ENCODE measurements around the gene CCNI2. TPM values are rescaled to one million over a fixed set of nuclear protein-coding genes. Genes with fewer than 3 reads are reported as not detected.

The CCNI2 gene
- total RNA-seq, 1 experiment from 2014 or later: 1.7 TPM

- TF ChIP-seq CDX4 (CRISPR knock-in tag; IDR thresholded peaks at IDR 0.05; ENCODE audit: borderline replicate concordance): no peak
Measured at GRCh38 chr5:132773601-132774355, 26.6 kb downstream of the CCNI2 start (continued).

GRCh38 chr5:132774406-132774805 is 27.2 kb downstream of the CCNI2 start:
- TF ChIP-seq KAT7 (CRISPR knock-in tag; IDR thresholded peaks at IDR 0.05; ENCODE audit: borderline replicate concordance) (no peak), FOXP1 (CRISPR knock-in tag; IDR thresholded peaks at IDR 0.05; ENCODE audit: borderline replicate concordance) (no peak), NFATC4 (CRISPR knock-in tag; IDR thresholded peaks at IDR 0.05) (no peak), SP1 (CRISPR knock-in tag; conservative IDR thresholded peaks at IDR 0.05) (no peak), OVOL2 (CRISPR knock-in tag; IDR thresholded peaks at IDR 0.05; ENCODE audit: borderline replicate concordance) (no peak), TEAD4 (CRISPR knock-in tag; IDR thresholded peaks at IDR 0.05) (no peak), ZNF219 (CRISPR knock-in tag; IDR thresholded peaks at IDR 0.05; ENCODE audit: borderline replicate concordance) (no peak), ATF6 (CRISPR knock-in tag; IDR thresholded peaks at IDR 0.05) (no peak), FOXK1 (CRISPR knock-in tag; IDR thresholded peaks at IDR 0.05) (no peak), ZNF423 (CRISPR knock-in tag; IDR thresholded peaks at IDR 0.05) (no peak), NR3C1 (CRISPR knock-in tag; conservative IDR thresholded peaks at IDR 0.05; ENCODE audit: low read depth) (no peak), JUN (CRISPR knock-in tag; IDR thresholded peaks at IDR 0.05) (no peak), CREB1 (CRISPR knock-in tag; IDR thresholded peaks at IDR 0.05) (no peak), ZMAT4 (CRISPR knock-in tag; IDR thresholded peaks at IDR 0.05) (no peak), ZNF263 (CRISPR knock-in tag; IDR thresholded peaks at IDR 0.05; ENCODE audit: low read depth) (no peak), GTF2I (CRISPR knock-in tag; conservative IDR thresholded peaks at IDR 0.05) (no peak)
- Mint-ChIP-seq H3K27ac (no peak overlapping the region), H3K4me3 (no peak overlapping the region), H3K36me3 (no peaks in the 10 kb centered on the region), H3K4me1 (peaks cover 39% of the 10 kb centered on the region), H3K27me3 (ENCODE audit: low read depth) (peaks cover 34% of the 10 kb centered on the region), H3K9me3 (no peaks in the 10 kb centered on the region)
- no peak for DNase-seq (ENCODE audit: low spot score)
- ATAC-seq: no peak
- ChIA-PET CTCF (interaction anchor here (2.3 to 4.5 kb wide), 2 partner anchors 33 to 45 kb away, joined by 7 to 25 read pairs; no protein-coding TSS in a partner anchor), POLR2A (interaction anchor here (0.6 kb wide), 1 partner anchor 39 kb away, joined by 4 read pairs; the partner anchor contains the start of gene SOWAHA)

GRCh38 chr5:132774896-132775295 is 27.7 kb downstream of the CCNI2 start:
- H3K9me3 Mint-ChIP-seq: no peaks in the 10 kb centered on the region
- POLR2A ChIA-PET: interaction anchor here (0.6 kb wide), 1 partner anchor 38 kb away, joined by 4 read pairs; the partner anchor contains the start of gene SOWAHA
- H3K4me1 Mint-ChIP-seq: peaks cover 39% of the 10 kb centered on the region
- H3K27me3 Mint-ChIP-seq (ENCODE audit: low read depth): peaks cover 39% of the 10 kb centered on the region
- CTCF ChIA-PET: interaction anchor here (2.4 to 4.5 kb wide), 2 partner anchors 32 to 45 kb away, joined by 11 to 25 read pairs; no protein-coding TSS in a partner anchor
- DNase-seq (ENCODE audit: low spot score) (no peak), ATAC-seq (no peak)
- no peak overlapping the region for H3K4me3 Mint-ChIP-seq
- no peaks in the 10 kb centered on the region for H3K36me3 Mint-ChIP-seq
- no peak overlapping the region; the same call in 1 of the 2 replicates for H3K27ac Mint-ChIP-seq
- TF ChIP-seq NFYB (CRISPR knock-in tag; conservative IDR thresholded peaks at IDR 0.05; ENCODE audit: low read depth): no peak
- no peak for TF ChIP-seq TEAD1 (CRISPR knock-in tag; IDR thresholded peaks at IDR 0.05)
- no peak for TF ChIP-seq CBFB (CRISPR knock-in tag; IDR thresholded peaks at IDR 0.05; ENCODE audit: low read depth)
- TF ChIP-seq NR1H2 (CRISPR knock-in tag; IDR thresholded peaks at IDR 0.05): no peak
- no peak for TF ChIP-seq STAT6 (CRISPR knock-in tag; conservative IDR thresholded peaks at IDR 0.05; ENCODE audit: low read depth)
- TF ChIP-seq ATF1 (CRISPR knock-in tag; IDR thresholded peaks at IDR 0.05): no peak
- no peak for TF ChIP-seq AR (CRISPR knock-in tag; IDR thresholded peaks at IDR 0.05)
- TF ChIP-seq NFE2L1 (CRISPR knock-in tag; IDR thresholded peaks at IDR 0.05): no peak
- no peak for TF ChIP-seq CREM (CRISPR knock-in tag; IDR thresholded peaks at IDR 0.05)
- no peak for TF ChIP-seq NR2C2 (CRISPR knock-in tag; IDR thresholded peaks at IDR 0.05)

All from WTC11 (cell line).